ENCODE measurements around the gene SETD5. TPM values are rescaled to one million over a fixed set of nuclear protein-coding genes. Genes with fewer than 3 reads are reported as not detected.

SETD5 gene
- total and polyA plus RNA-seq, 2 donors (not counting 1 experiment from before 2014, with no cell fraction given), result 64.2 to 201 TPM

DNA sequence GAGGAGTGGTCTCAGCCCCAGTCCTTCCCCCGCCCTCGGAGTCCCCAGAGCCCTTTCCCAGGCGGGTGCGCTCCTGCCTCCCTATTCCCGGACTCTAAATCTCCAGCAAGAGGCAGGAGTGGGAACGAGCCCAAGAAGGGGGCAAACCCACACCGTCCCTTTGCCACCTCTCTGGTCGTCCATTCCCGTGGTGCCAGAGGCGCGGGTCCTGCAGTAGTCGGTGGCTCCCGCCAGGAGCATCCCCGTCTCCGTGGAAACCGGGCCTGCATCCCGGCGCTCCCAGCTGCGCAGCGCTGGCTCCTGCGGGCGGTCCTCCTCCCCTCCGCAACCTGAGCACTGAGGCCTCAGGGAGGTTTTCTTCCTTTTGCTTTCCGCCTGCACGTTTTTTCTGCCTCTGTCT, 111.4 kb downstream of the SETD5 start:
- Histone ChIP-seq H3K79me2 (ENCODE audit: control insufficient read depth, insufficient read depth, low read length) (no peaks in the 10 kb centered on the region), H3K27me3 (replicated peaks in 1 of 4; ENCODE audit: control extremely low read depth in 1 of 4, control insufficient read depth in 3 of 4, insufficient read depth in 4 of 4, low read length in 3 of 4) (peaks cover 0 to 29% (median 8%) of the 10 kb centered on the region in 4 experiments), H3K9ac (ENCODE audit: low read length) (no peak overlapping the region), H3K4me2 (replicated peaks; ENCODE audit: low read depth, low read length, poor library complexity, severe bottlenecking) (no peak overlapping the region), H4K20me1 (ENCODE audit: control insufficient read depth, insufficient read depth, low read length, poor library complexity, severe bottlenecking) (no peaks in the 10 kb centered on the region), H3K4me3 (ENCODE audit: control extremely low read depth in 1 of 5, extremely low read depth in 1 of 5, insufficient read depth in 1 of 5, low read depth in 2 of 5, low read length in 4 of 5) (no peak overlapping the region), H3K9me3 (ENCODE audit: control extremely low read depth in 1 of 3, control insufficient read depth in 2 of 3, insufficient read depth in 1 of 3, low read length in 2 of 3) (peaks cover 0 to 16% (median 0%) of the 10 kb centered on the region in 3 donors), H2AFZ (ENCODE audit: insufficient read depth, low read depth, low read length, poor library complexity, severe bottlenecking) (no peak overlapping the region), H3K4me1 (ENCODE audit: control insufficient read depth in 2 of 2, insufficient read depth in 2 of 2, low read length in 2 of 2) (peaks cover 9 to 10% of the 10 kb centered on the region in 2 donors), H3K27ac (ENCODE audit: low read length in 2 of 2) (no peak overlapping the region), H3K36me3 (replicated peaks in 1 of 2; ENCODE audit: control extremely low read depth in 1 of 2, control insufficient read depth in 1 of 2, extremely low read depth in 1 of 2, insufficient read depth in 2 of 2, low read length in 1 of 2) (no peaks in the 10 kb centered on the region)
- ChIA-PET CTCF (interaction anchor here (1.5 kb wide), 1 partner anchor 11 kb away, joined by 6 read pairs; no protein-coding TSS in a partner anchor), POLR2A (no interaction called here)
- no peak overlapping the region for H3K27ac Mint-ChIP-seq
- peaks cover 28% of the 10 kb centered on the region for H3K27me3 Mint-ChIP-seq
- 26% methylated on average over 24 of the region's 25 CpGs for WGBS (ENCODE audit: insufficient coverage)
- TF ChIP-seq, protein P1, sequence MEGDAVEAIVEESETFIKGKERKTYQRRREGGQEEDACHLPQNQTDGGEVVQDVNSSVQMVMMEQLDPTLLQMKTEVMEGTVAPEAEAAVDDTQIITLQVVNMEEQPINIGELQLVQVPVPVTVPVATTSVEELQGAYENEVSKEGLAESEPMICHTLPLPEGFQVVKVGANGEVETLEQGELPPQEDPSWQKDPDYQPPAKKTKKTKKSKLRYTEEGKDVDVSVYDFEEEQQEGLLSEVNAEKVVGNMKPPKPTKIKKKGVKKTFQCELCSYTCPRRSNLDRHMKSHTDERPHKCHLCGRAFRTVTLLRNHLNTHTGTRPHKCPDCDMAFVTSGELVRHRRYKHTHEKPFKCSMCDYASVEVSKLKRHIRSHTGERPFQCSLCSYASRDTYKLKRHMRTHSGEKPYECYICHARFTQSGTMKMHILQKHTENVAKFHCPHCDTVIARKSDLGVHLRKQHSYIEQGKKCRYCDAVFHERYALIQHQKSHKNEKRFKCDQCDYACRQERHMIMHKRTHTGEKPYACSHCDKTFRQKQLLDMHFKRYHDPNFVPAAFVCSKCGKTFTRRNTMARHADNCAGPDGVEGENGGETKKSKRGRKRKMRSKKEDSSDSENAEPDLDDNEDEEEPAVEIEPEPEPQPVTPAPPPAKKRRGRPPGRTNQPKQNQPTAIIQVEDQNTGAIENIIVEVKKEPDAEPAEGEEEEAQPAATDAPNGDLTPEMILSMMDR (IDR thresholded peaks at IDR 0.05), result no peak
- no peak for TF ChIP-seq EZH2 (IDR thresholded peaks at IDR 0.05; ENCODE audit: borderline replicate concordance, insufficient read depth, low read depth, low read length, poor library complexity, severe bottlenecking)
- peaks cover 15% of the 10 kb centered on the region for H3K4me1 Mint-ChIP-seq
- no peaks in the 10 kb centered on the region for H3K9me3 Mint-ChIP-seq (ENCODE audit: insufficient read depth)
- intact Hi-C loops (cut with micrococcal nuclease), result no loop called here
- ATAC-seq (ENCODE audit: low read depth), result no peak
- DNase-seq, result no peak
- no peak overlapping the region for H3K4me3 Mint-ChIP-seq

DNA sequence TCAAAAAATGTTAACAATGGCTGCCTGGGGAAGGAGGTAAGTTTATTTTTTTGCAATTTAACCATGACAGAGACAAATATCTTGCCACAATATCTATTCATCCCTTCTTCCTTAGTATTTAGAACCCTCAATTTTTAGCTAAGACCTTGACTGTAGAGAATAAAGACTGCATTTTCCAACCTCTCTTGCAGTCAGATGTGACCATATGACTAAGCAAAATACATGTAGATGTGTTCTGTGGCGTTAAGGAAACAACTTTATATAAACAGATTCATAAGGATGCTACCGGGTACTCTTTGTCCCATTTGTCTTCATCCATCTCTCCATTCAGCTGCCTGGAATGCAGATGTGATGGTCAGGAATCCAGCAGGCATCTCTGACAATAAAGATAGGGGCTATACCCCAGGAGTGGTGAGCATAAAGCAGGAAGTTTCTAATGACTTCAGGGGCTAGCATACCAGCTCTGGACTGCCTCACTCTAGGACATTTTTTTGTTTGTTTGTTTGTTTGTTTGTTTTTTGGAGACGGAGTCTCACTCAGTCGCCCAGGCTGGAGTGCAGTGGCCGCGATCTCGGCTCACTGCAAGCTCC, 115.1 kb downstream of the SETD5 start:
- Mint-ChIP-seq H3K27me3 (peaks cover 17% of the 10 kb centered on the region), H3K4me1 (no peaks in the 10 kb centered on the region), H3K4me3 (no peak overlapping the region), H3K9me3 (ENCODE audit: insufficient read depth) (no peaks in the 10 kb centered on the region), H3K27ac (no peak overlapping the region)
- no peak overlapping the region for H3K9ac ChIP-seq (ENCODE audit: low read length)
- peaks cover 0 to 27% (median 7%) of the 10 kb centered on the region in 4 experiments for H3K27me3 ChIP-seq (replicated peaks in 1 of 4; ENCODE audit: control extremely low read depth in 1 of 4, control insufficient read depth in 3 of 4, insufficient read depth in 4 of 4, low read length in 3 of 4)
- peaks cover 0 to 10% (median 0%) of the 10 kb centered on the region in 3 donors for H3K9me3 ChIP-seq (ENCODE audit: control extremely low read depth in 1 of 3, control insufficient read depth in 2 of 3, insufficient read depth in 1 of 3, low read length in 2 of 3)
- H3K79me2 ChIP-seq (ENCODE audit: control insufficient read depth, insufficient read depth, low read length), result no peaks in the 10 kb centered on the region
- intact Hi-C loops (cut with micrococcal nuclease), result no loop called here
- ChIA-PET POLR2A (no interaction called here), CTCF (no interaction called here)
- H3K4me3 ChIP-seq (ENCODE audit: control extremely low read depth in 1 of 5, extremely low read depth in 1 of 5, insufficient read depth in 1 of 5, low read depth in 2 of 5, low read length in 4 of 5), result no peak overlapping the region
- H3K4me2 ChIP-seq (replicated peaks; ENCODE audit: low read depth, low read length, poor library complexity, severe bottlenecking), result no peak overlapping the region
- no peaks in the 10 kb centered on the region for H3K36me3 ChIP-seq (replicated peaks in 1 of 2; ENCODE audit: control extremely low read depth in 1 of 2, control insufficient read depth in 1 of 2, extremely low read depth in 1 of 2, insufficient read depth in 2 of 2, low read length in 1 of 2)
- no peak for DNase-seq
- no peak for TF ChIP-seq EZH2 (IDR thresholded peaks at IDR 0.05; ENCODE audit: borderline replicate concordance, insufficient read depth, low read depth, low read length, poor library complexity, severe bottlenecking)
- TF ChIP-seq, protein P1 (IDR thresholded peaks at IDR 0.05), result no peak
- 60% methylated on average over 1 of the region's 7 CpGs for WGBS (ENCODE audit: insufficient coverage)
- H4K20me1 ChIP-seq (ENCODE audit: control insufficient read depth, insufficient read depth, low read length, poor library complexity, severe bottlenecking), result no peaks in the 10 kb centered on the region
- no peak for ATAC-seq (ENCODE audit: low read depth)
- H3K27ac ChIP-seq (ENCODE audit: low read length in 2 of 2), result no peak overlapping the region
- H3K4me1 ChIP-seq (ENCODE audit: control insufficient read depth in 2 of 2, insufficient read depth in 2 of 2, low read length in 2 of 2), result no peaks in the 10 kb centered on the region
- no peak overlapping the region for H2AFZ ChIP-seq (ENCODE audit: insufficient read depth, low read depth, low read length, poor library complexity, severe bottlenecking)

Data from B cell (primary cell).